Measurements from ENCODE around the gene KPTN.
"Not testable (repeated sequence)": the region's sequence is repeated elsewhere in the genome, so short reads cannot be mapped to it uniquely, and the experiment has no call there.

The KPTN gene

DNA sequence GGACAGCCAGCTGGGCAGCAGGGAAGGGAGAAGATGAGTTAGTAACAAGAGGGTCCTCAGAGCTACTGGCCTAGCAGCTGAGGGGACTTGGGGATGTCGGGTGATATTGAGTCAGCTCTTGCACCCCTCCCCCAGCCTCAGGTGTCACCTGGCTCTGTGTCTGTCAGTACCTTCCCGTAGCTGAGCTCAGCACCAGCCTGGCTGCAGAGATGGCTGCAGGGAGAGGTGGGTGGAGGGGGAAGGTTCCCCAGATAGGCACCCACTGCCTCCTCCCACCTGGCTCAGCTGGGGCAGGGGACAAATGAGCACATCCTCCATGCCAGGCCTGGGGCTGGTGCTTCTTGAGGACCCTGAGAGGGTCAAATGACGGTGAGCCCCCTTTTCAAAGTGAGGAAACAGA lies 6.8 kb upstream of the KPTN start:
- FAIRE-seq, result no peak

DNA sequence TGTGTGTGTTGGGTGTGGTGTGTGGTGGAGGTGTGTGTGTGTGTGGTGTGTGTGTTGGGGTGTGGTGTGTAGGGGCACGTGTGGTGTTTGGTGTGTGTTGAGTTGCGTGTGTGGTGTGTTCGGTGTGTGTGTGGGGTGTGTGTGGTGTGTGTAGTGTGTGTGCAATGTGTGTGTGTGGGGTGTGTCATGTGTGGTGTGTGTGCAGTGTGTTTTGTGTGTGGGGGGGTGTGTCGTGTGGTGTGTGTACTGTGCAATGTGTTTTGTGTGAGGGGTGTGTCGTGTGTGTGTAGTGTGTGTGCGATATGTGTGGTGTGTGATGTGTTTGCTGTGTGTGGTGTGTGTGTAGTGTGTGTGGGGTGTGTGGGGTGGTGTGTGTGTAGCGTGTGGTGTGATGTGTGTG lies 6.0 kb upstream of the KPTN start:
- FAIRE-seq, result no peak

DNA sequence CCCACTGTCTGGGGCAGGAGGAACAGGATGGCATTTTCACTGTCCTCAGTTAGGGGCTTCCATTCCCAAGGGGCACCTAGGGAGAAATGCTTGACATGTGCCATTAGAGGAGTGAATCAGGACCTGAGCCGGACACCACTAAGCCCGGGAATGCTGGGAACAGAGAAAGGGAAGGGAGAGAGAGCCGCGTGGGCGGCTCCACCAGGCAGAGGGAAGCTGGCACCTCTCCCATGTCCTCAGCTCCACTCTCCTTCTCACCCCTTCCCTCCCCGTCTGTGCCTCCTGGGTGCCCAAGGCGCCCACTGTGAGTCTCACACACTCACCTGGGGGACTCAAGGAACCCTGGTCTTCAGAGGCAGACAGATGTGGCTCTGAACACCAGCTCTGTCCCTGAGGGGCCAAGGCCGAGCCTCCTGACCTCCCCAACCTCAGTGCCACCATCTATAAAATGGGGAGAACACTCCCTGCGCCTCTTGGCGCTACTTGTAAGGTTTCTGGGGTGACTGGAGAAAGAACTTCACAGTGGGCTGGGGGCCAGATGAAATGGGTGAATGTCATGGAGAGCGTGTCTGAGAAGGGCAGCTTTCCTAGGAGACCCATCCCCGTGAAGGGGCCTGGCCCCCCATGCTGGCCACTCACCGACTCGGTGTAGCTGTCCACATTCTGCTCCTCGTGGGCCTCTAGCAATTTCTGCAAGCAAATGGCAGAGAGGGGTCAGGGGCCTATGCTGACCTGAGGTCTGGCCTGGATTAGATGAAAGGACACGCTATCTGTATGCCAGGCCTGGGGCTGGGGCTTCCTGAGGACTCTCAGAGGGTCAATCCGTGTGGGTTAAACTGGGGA lies 5.3 kb upstream of the KPTN start:
- FAIRE-seq, result no peak

DNA sequence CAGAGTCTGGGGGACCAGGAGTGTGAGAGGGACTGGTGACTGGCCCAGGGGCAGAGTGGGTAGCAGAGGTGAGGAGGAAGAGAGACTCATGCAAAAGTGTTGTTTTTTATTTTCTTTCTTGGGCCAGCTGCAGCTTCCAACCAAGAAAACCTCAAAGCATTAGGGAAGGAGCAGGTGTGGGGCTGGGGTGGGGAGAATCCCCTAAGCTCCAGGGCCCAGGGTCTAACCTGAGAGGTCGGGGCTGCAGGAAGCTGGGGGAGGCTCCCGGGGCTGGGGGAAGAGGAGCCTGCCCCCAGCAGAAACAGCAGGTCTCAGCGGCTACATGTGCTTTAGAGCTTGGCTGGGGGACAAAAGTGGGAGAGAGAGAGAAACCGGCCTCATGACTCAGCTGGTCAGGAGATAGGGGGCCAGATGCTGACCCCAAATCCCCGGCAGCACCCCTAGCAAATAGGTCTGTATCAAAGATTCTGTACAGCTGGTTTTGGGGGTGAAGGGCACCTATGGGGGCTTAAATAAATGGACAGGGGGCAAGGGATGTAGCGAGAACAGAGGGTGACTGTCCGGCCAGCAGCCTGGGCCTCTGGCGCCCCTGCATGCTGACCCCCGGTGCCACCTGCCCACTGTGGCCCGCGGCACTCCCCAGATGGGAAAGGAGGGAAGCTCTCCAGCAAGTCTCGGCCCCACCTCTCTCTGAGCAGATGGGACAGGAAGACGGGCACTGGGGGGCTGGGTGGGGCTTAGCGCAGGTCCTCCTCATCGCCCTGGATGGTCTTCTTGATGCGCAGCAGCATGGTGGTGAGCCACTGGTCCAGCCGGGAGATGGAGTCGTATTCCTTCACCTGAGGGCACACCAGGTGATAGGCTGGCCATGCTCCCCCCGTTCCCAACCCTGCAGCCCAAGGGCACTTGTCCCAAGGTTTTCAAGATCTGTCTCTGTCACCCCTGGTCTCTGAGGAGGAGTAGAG lies 3.8 kb upstream of the KPTN start:
- no peak for FAIRE-seq

DNA sequence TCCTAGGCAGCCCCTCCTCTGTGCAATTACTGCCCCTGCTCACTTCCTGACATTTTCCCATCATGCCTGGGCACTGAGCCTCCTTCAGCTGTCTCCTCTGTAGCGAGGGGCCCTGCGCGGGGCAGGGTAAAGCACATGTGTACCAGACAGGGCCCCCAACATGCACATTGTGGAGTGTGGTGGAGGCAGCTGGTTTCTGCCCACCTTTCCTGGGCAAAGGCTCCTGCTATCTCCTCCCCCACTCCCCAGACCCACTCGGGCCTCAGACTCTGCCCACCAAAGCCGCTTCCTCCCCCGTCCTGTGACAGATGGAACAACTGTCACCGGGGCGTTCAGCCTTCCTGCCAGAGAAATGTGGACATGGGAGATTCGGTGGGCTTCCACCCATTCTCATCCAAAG lies 2.9 kb upstream of the KPTN start:
- no peak for FAIRE-seq

DNA sequence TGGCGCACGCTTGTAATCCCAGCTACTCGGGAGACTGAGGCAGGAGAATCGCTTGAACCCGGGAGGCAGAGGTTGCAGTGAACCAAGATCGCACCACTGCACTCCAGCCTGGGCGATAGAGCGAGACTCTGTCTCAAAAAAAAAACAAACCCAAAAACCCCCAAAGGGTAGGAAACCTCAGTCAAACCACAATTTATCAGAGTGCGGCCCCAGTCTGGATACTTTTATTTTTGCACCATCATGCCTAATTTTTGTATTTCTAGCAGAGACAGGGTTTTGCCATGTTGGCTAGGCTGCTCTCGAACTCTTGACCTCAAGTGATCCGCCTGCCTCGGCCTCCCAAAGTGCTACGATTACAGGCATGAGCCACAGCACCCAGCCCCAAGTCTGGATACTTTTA lies 2.2 kb upstream of the KPTN start:
- not testable (repeated sequence) for FAIRE-seq

DNA sequence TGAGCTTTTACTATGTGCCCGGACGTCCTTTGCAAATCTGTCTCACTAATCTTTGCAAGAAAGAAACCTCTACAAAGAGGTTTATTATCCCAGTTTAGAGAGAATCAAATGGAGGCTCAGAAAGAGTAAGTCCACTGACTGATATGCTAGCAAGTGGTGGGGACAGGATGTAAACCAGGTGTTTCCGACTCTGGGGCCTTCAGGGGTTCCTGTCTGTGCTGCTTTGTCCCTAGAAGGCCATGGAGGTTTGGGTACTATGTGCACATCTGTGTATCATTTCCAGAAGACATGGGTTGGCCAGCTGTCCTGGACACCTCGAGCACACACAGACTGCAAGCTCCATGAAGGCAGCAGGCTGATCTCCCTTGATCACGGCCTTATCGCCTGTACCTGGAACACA lies 1.2 kb upstream of the KPTN start:
- FAIRE-seq, result no peak

DNA sequence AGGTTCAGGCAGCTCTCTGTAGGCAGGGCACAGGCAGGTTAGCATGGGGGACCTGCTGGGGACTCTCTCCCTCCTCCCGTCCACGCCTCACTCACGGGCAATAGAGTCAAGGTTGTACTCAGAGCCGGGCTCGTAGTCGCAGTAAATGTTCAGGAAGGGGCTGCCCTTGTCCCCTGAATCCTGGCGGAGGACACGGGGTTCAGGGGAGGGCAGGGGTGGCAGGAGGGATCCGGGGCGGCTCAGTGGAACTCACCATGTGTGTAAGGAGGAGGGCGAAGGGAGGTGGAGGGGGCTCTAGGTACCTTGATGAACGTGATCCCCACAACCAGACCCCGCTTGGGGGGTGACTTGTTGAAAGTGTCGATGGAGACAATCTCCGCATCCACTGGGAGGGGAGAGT lies 819 bp downstream of the KPTN start:
- no peak for FAIRE-seq

DNA sequence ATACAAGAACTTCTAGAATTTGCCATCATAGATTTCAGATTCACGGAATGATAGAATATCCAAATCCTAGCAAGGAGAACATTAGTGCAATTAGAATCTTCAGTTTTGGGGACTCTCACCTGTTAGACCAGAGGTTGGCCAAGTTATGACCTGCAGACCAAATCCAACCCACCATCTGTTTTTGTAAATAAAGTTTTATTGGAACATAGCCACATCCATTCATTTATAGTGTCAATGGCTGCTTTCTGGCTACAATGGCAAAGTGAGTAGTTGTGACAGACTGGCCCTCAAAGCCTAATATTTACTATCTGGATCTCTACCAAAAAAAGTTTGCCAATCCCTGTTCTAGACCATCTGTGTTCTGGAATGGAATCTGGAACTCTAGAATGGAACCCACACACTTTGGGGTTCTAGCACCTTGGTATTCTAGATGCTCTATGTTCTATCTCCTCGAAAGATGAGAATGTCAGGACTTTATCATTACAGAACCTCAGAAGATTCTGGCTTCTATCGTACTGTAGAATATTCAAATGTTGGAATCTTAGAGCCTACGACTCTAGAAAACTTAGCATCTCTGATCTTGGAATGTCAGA lies 2.5 kb downstream of the KPTN start:
- no peak for FAIRE-seq

DNA sequence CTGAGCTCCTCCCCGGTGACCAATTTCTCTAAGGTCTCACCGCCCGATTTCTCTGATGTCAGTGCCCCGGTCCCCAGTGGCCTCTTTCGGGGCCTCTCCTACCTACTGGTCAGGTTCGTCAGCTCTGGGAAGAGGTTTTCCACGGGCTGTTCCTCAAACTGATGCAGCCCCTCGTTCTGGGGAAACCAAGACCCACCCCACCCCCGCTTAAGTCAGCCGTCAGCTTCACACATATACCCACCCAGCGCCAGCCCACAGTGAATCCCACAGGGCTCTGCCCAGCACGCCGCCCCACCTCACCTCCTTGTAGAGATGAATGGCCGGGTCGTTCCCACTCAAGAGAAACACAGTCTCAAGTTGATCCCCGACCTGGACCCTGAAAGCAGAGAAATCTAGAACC lies 3.4 kb downstream of the KPTN start:
- no peak for FAIRE-seq

DNA sequence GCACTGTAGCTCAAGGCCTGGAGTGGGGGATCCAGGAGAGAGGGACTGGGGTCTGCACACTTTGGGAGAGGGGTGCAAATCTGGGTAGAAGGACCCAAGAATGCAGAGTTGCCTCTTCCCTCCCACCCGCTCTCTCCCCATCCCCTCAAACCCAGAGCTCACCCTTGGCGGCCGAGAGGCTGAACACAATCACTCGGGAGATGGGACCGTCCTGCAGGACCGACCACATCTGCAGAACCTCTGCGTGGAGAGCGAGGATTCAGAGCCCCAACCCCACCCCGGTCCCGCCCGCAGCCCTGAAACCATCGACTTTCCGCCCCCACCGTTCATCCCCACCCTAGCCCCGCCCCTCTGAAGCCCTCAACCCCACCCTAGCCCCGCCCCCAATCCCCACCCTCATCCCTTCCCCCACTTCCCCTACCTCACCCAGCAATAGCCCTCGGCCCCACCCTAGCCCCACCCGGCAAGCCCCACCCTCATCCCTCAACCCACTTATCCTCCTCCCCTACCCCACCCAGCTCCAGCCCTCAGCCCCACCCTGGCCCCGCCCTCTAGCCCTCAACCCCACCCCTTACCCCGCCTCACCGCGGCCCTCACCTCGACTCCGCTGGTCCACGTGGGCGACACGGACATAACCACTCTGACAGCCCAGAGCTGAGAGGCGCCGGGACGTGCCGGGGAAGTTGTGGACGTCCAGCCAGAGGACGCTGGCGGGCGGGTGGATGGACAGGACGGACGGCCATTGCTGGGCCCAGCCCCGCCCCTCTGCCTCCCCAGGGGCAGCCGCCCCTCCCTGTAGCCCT lies 4.1 kb downstream of the KPTN start:
- FAIRE-seq, result no peak

DNA sequence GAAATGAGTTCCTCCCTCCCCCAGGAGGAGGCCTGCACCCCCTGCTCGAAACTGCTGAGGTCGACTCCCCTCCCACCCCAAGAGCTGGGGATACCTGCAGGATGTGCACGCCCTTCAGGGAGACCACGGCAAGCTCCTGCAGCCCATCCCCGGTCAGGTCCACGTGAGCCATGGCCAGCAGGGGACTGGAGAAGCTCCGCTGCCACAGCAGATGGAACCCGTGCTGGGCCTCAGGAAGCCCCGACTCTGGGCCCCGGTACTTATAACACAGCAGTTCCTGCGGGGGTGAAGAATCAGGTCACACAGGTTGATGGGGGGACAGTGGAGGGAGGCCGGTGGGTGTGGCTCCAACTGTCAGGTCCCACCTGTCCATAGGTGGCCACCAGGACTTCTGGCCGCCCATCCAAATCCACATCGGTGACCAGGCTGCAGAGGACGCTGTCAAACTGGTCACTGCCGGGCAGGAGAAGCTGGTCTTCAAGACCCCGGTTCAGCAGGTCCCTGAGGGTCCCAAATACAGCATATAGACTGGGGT lies 7.5 kb downstream of the KPTN start:
- no peak for FAIRE-seq

DNA sequence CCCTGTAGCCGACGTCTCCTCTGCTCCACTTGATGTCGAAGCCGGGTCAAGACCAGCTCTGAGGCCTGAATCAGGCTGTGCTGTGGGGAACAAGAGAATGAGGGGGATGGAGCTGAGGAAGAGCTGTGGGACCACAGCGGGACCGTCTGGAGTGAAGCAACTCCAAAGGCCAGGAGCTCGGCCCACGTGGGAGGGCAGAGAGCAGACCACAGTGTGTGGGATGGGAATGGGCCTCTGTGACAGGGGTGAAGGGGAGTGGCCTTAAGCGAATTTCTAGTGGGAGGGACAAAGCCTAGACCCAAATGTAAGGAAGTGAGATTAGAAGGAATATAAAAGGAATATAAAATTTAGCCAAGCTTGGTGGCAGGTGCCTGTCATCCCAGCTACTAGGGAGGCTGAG lies 8.6 kb downstream of the KPTN start:
- no peak for FAIRE-seq

DNA sequence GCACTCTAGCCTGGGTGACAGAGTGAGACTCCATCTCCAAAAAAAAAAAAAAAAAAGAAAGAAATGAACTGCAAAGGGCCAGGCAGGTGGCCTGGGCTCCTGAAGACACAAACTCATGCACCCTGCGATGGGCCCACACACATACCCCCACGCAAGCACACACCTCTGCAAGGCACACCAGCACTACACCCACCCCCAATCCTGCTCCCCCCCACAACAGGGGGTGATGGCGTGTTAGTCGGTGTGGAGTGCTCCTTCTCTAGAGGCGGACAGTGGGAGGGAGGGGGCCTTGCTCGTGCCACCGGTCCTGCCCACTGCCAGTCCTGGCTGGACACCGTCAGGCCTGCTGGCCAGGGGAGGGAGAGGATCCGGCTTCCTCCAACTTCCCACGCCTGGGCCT lies 10.7 kb downstream of the KPTN start:
- FAIRE-seq, result no peak

DNA sequence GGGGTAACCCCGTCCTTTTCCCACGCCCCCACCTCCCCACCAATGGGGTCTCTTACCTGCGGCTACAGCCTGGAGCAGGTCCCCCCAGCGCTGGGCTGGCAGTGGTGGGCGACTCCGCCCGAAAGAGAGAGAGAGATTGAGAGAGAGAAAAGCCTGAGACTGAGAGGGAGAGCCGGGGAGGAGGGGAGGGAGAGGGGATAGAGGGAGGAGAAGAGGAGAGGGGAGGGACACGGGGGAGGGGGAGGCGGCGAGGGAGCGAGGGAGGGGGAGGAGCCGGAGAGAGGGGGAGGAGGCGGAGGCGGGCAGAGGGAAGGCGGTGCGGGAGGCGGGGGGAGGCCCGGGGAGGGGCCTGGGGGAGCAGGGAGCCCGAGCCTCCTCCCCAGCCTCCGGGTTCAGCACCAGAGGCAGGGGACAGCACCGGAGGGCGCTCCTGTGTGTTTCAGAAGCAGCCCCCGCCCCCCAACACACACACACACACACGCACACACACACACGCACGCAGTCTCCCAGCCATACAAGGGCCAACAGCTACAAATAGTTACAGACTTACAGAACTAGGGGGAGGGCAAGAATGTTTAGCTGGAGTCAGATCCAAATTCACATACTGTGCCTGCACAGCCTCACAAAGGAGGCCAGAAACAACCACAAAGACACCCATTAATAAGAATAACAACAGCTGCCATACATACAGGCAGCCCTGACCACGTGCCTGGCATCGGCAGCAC lies 12.1 kb downstream of the KPTN start, which contains the start of gene SLC8A2:
Gene SLC8A2, minus strand, starts transcription at position 161 of the 725 bp plus-strand sequence. CDS start 5,490 bp downstream, outside the sequence.
- no peak for FAIRE-seq

DNA sequence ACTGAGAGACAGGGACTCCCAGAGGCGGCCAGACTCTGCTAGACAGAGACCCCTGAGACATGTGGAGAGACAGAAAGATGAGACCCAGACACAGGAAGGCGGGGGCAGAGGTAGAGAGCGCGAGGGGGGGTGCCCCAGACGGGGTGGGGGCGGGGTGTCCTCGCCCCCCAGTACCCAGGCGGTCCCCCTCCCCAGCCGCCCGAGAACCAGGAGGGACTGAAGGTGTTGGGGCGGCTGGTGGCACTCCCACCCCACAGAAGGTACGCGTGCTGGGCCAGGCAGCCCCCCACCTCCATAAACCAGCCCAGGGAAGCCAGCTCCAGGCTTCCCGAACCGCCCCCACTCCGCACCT lies 12.7 kb downstream of the KPTN start:
- no peak for FAIRE-seq

DNA sequence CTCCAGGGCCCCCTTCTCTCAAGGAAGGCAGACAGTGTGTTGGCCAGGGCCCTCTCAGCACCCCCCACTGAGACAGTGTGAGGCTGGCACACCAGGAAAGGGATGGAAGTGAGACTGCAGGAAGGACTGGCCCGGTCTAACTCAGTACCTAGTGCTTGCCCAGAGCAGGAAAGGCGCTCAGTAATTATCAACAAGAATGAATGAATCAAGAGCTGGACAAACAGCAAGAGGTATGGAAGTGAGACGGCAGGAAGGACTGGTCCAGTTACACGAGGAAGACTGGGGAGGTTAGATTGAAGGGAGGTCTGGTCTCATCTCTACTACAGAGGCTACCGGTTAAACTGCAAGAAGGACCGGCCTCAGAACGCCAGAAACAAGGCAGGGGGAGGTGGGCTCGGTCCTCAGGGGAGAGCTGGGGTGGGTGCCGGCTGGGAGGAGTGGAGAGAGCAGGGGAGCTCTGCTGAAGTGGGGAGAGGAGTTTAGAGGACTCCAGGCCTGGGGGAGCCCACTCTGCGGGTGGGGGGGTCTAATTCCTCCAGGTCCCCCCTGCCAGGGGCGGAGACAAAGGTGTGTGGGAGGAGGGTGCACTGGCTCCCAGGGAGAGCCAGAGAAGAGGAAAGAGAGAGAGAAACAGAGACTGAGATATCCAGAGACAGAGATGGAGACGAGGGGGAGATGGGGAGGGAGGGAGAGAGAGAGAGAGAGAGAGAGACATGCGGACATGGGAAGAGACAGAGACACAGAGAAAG lies 13.4 kb downstream of the KPTN start:
- FAIRE-seq, result no peak

DNA sequence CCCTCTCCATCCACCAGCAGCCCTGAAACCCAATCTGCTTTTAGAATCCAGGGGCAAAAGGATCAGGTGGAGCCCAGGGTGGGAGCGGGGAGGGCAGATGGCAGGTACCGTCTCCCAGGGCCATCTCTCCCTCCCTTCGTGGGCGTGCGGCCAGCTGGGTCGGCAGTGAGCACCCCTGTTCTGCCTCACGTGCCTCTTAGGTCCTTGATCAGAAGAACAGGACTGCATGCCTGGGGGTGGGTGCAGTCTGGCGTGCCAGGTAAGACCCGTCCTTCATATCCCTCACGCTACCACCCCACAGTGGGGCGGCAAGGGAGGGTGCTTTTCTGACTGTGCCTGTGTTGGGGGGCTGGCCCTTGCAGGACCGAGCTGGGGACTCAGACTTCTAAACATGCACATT lies 14.3 kb downstream of the KPTN start:
- no peak for FAIRE-seq

DNA sequence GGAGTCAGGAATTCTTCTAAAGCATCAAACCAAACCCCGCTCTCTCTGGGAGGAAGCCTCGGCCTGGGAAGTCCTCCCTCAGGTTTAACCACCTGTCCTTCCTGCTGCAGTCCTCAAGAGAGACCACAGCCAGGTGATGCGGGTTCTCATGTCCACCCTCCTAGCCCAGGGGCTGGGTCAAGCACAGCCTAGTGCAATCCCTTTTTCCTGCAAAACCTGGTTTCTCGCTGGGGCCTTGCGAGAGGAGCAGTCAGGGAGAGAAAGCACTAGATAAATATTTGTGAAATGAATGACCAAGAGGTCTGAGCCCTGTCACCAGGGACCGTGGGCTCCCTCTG lies 14.7 kb downstream of the KPTN start:
- FAIRE-seq, result no peak

DNA sequence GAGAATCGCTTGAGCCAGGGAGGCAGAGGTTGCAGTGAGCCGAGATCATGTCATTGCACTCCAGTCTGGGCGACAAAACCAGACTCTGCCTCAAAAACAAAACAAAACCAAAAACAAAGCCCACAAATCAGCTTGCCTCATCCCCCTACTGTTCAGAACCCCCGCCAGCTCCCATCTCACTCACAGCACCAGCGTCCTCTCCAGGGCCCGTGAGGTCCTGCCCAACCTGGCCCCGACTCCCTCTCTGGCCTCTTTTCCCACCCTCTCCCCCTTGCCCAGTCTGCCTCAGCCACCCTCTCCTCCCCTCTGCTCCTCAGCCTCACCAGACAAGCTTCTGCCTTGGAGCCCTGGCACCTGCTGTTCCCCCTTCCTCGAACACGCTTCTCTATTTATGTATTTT lies 16.1 kb downstream of the KPTN start:
- FAIRE-seq, result no peak

DNA sequence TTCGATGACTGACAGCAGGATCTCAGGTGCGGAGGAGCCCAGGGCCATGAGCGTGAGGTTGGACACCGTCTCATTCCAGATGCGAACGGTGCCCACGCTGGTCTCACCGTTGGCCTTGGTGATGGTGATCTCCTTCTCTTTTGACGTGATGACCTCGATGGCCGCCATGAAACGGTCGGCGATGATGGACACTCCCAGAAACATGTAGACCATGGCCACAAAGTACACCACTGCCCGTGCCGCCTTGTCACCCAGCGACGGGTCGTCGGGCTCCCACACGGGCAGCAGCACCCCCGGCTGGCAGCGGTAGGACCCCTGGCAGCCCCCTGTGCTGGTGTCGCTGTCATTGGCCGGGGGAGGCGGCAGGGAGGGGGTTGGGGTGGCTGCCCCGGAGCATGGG lies 18.1 kb downstream of the KPTN start:
- no peak for FAIRE-seq

Data from G401.6 (cell line).